Measurements from ENCODE around the gene NOL4L.
"Not testable (repeated sequence)": the region's sequence is repeated elsewhere in the genome, so short reads cannot be mapped to it uniquely, and the experiment has no call there.

NOL4L gene

DNA sequence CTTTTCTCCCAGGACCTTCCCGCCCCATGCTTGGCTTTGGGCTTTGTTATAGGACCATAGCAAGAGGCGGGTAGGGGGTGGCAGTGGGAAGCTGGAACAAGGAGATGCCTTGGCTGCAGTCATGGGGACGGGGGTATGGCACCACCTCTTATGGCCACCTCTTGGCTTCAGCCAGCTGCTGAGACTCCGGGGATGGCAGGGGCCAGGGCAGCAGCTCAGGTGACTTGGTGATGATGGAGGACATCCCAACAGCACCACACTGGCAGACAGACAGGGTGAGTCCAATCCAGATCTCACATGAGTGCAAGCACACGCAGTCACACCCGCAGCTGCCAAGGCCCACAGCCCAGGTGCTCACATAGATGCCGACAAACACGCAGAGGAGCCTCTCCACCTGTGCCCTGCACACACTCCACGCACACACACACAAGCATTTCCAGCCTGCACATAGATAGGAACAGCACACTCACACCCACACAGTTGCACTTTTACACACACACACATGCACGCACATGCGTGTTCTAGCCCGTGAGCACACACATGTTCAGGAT is 6.2 kb downstream of the NOL4L start (continued):
- TF ChIP-seq ZFP30 (CRISPR knock-in tag; IDR thresholded peaks at IDR 0.05), result no peak
- TF ChIP-seq GLIS3 (CRISPR knock-in tag; IDR thresholded peaks at IDR 0.05), result no peak
- no peak for TF ChIP-seq CSDC2 (CRISPR knock-in tag; IDR thresholded peaks at IDR 0.05)
- no peak for TF ChIP-seq BACH2 (CRISPR knock-in tag; IDR thresholded peaks at IDR 0.05; ENCODE audit: borderline replicate concordance)
- TF ChIP-seq, protein P1, sequence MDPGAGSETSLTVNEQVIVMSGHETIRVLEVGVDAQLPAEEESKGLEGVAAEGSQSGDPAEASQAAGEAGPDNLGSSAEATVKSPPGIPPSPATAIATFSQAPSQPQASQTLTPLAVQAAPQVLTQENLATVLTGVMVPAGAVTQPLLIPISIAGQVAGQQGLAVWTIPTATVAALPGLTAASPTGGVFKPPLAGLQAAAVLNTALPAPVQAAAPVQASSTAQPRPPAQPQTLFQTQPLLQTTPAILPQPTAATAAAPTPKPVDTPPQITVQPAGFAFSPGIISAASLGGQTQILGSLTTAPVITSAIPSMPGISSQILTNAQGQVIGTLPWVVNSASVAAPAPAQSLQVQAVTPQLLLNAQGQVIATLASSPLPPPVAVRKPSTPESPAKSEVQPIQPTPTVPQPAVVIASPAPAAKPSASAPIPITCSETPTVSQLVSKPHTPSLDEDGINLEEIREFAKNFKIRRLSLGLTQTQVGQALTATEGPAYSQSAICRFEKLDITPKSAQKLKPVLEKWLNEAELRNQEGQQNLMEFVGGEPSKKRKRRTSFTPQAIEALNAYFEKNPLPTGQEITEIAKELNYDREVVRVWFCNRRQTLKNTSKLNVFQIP (CRISPR knock-in tag; IDR thresholded peaks at IDR 0.05; ENCODE audit: borderline replicate concordance, low read depth), result no peak
- no peak for TF ChIP-seq ZNF8 (CRISPR knock-in tag; IDR thresholded peaks at IDR 0.05)

DNA sequence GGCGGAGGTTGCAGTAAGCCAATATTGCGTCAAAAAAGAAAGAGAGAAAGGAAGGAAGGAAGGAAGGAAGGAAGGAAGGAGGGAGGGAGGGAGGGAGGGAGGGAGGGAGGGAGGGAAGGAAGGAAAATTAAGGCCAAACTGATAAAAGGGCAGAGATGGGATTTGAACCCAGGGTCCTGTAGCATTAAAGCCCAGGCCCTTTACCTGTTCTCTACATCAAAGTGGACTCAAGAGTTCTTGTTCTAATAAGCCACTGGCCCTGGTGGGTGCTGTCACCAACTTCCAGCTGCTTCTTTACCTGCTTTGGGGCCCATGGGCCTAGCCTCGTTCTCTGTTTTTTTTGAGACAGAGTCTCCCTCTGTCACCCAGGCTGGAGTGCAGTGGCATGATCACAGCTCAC is 7.1 kb downstream of the NOL4L start:
- ATAC-seq, result not testable (repeated sequence)

DNA sequence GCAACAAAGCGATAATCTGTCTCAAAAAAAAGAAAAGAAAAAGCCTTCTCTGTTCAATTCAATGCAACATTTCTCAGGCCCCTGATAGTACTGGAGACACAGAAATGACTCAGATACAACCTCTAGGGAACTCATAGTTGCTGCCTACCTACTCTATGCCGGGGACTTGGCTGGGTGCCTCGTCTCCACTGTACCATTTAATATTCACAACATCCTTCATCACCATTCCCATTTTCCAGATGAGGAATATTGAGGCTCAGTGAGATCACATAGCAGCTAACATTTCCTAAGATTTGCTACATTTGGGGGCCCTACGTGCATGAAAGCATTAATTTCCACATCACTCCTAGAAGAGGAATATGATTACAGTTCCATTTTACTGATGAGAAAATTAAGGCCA is 7.5 kb downstream of the NOL4L start:
- no peak for ATAC-seq
- TF ChIP-seq, protein P2, sequence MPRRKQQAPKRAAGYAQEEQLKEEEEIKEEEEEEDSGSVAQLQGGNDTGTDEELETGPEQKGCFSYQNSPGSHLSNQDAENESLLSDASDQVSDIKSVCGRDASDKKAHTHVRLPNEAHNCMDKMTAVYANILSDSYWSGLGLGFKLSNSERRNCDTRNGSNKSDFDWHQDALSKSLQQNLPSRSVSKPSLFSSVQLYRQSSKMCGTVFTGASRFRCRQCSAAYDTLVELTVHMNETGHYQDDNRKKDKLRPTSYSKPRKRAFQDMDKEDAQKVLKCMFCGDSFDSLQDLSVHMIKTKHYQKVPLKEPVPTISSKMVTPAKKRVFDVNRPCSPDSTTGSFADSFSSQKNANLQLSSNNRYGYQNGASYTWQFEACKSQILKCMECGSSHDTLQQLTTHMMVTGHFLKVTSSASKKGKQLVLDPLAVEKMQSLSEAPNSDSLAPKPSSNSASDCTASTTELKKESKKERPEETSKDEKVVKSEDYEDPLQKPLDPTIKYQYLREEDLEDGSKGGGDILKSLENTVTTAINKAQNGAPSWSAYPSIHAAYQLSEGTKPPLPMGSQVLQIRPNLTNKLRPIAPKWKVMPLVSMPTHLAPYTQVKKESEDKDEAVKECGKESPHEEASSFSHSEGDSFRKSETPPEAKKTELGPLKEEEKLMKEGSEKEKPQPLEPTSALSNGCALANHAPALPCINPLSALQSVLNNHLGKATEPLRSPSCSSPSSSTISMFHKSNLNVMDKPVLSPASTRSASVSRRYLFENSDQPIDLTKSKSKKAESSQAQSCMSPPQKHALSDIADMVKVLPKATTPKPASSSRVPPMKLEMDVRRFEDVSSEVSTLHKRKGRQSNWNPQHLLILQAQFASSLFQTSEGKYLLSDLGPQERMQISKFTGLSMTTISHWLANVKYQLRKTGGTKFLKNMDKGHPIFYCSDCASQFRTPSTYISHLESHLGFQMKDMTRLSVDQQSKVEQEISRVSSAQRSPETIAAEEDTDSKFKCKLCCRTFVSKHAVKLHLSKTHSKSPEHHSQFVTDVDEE (CRISPR knock-in tag; IDR thresholded peaks at IDR 0.05), result no peak
- TF ChIP-seq ZC3H10 (CRISPR knock-in tag; IDR thresholded peaks at IDR 0.05) (no peak), ISL1 (CRISPR knock-in tag; IDR thresholded peaks at IDR 0.05) (no peak), TCF4 (CRISPR knock-in tag; IDR thresholded peaks at IDR 0.05; ENCODE audit: borderline replicate concordance) (no peak), ZFP3 (CRISPR knock-in tag; IDR thresholded peaks at IDR 0.05) (no peak), ZFP30 (CRISPR knock-in tag; IDR thresholded peaks at IDR 0.05) (no peak), RARB (CRISPR knock-in tag; IDR thresholded peaks at IDR 0.05) (no peak), GLIS3 (CRISPR knock-in tag; IDR thresholded peaks at IDR 0.05) (no peak), SNAI2 (CRISPR knock-in tag; IDR thresholded peaks at IDR 0.05) (no peak), ZNF8 (CRISPR knock-in tag; IDR thresholded peaks at IDR 0.05) (no peak), OSR1 (CRISPR knock-in tag; IDR thresholded peaks at IDR 0.05) (no peak), ZNF565 (CRISPR knock-in tag; conservative IDR thresholded peaks at IDR 0.05; ENCODE audit: low read depth) (no peak), TOX (CRISPR knock-in tag; IDR thresholded peaks at IDR 0.05; ENCODE audit: borderline replicate concordance) (no peak), BACH2 (CRISPR knock-in tag; IDR thresholded peaks at IDR 0.05; ENCODE audit: borderline replicate concordance) (no peak), ESRRG (CRISPR knock-in tag; IDR thresholded peaks at IDR 0.05) (no peak), PPARA (CRISPR knock-in tag; IDR thresholded peaks at IDR 0.05; ENCODE audit: borderline replicate concordance) (no peak)
- TF ChIP-seq, protein P3, sequence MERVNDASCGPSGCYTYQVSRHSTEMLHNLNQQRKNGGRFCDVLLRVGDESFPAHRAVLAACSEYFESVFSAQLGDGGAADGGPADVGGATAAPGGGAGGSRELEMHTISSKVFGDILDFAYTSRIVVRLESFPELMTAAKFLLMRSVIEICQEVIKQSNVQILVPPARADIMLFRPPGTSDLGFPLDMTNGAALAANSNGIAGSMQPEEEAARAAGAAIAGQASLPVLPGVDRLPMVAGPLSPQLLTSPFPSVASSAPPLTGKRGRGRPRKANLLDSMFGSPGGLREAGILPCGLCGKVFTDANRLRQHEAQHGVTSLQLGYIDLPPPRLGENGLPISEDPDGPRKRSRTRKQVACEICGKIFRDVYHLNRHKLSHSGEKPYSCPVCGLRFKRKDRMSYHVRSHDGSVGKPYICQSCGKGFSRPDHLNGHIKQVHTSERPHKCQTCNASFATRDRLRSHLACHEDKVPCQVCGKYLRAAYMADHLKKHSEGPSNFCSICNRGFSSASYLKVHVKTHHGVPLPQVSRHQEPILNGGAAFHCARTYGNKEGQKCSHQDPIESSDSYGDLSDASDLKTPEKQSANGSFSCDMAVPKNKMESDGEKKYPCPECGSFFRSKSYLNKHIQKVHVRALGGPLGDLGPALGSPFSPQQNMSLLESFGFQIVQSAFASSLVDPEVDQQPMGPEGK (CRISPR knock-in tag; IDR thresholded peaks at IDR 0.05; ENCODE audit: borderline replicate concordance), result no peak
- TF ChIP-seq, protein P4, sequence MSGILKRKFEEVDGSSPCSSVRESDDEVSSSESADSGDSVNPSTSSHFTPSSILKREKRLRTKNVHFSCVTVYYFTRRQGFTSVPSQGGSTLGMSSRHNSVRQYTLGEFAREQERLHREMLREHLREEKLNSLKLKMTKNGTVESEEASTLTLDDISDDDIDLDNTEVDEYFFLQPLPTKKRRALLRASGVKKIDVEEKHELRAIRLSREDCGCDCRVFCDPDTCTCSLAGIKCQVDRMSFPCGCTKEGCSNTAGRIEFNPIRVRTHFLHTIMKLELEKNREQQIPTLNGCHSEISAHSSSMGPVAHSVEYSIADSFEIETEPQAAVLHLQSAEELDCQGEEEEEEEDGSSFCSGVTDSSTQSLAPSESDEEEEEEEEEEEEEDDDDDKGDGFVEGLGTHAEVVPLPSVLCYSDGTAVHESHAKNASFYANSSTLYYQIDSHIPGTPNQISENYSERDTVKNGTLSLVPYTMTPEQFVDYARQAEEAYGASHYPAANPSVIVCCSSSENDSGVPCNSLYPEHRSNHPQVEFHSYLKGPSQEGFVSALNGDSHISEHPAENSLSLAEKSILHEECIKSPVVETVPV (CRISPR knock-in tag; IDR thresholded peaks at IDR 0.05), result no peak
- TF ChIP-seq, protein P5, sequence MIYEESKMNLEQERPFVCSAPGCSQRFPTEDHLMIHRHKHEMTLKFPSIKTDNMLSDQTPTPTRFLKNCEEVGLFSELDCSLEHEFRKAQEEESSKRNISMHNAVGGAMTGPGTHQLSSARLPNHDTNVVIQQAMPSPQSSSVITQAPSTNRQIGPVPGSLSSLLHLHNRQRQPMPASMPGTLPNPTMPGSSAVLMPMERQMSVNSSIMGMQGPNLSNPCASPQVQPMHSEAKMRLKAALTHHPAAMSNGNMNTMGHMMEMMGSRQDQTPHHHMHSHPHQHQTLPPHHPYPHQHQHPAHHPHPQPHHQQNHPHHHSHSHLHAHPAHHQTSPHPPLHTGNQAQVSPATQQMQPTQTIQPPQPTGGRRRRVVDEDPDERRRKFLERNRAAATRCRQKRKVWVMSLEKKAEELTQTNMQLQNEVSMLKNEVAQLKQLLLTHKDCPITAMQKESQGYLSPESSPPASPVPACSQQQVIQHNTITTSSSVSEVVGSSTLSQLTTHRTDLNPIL (CRISPR knock-in tag; IDR thresholded peaks at IDR 0.05; ENCODE audit: low read depth), result no peak

All from SK-N-SH treated with all-trans-retinoic acid at 6 μM for 48 hours (cell line).